Gastrocnemius medialis (tissue), 4 donors: ENCODE results near the gene MYO18B.

Source experiments
- CTCF ChIP-seq, 5 experiments: fragments of 450-650 bp in 3 of 5; fragments of 200-600 bp in 2 of 5; sonication (generic) in 2 of 5; IDR thresholded peaks in 4 of 5; conservative IDR thresholded peaks in 1 of 5; 1 replicate in 4 of 5; 2 replicates in 1 of 5; pipeline ENCODE4 v1.5.1; 2016 to 2019; ENCODE audit warnings: antibody characterized with exemption in 5 of 5, mild to moderate bottlenecking in 3 of 5, moderate library complexity in 3 of 5
- POLR2A ChIP-seq, 2 donors: fragments of 450-650 bp; IDR thresholded peaks; one replicate each; pipeline ENCODE4 v1.6.1; 2017; ENCODE audit warnings: antibody characterized with exemption in 2 of 2, mild to moderate bottlenecking in 2 of 2, moderate library complexity in 2 of 2

GRCh38 chr22:25758316-25758715 is 16.3 kb downstream of the MYO18B start:
- TF ChIP-seq CTCF (IDR thresholded peaks at IDR 0.05 in 4 of 5, conservative IDR thresholded peaks at IDR 0.05 in 1 of 5): no peak
- TF ChIP-seq POLR2A (IDR thresholded peaks at IDR 0.05): no peak
